ENCODE results near the gene CNTN4.

DNA sequence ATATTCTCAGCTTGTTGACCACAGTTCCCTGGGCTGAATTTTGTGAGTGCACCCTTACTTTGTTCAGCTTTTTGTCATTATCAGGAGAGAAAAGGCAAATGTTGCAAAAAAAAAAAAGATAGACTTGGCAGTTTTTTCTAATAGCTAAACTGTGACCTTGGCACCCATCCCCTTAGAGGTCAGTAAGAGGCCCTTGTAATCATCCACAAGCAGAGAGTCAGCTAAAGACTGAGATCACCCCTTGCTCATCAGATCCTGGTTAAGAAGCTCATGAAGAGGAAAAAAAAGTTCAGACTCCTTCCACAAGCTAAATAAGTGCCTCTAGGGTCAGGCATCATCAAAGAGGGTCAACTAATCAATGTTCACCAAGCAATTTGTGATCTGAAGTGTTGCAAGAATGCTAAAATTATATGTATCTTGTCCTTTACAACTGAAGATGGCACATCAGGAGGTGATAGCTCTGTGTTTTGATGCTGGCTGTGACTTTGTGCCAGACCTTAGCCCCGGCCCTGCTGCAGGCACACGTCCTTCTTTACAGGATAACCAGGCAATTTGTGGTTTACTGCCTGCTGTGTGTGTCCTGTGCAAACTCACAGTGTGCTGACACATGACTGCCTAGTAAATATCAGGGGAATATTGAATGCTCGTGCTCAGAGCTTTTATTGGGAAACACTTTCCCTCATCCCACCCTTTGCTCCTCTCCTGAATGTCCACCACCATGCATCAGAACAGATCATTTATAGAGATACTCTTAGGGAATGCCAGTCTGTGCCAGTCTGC is 748.6 kb downstream of the CNTN4 start:
- TF ChIP-seq, protein P1, sequence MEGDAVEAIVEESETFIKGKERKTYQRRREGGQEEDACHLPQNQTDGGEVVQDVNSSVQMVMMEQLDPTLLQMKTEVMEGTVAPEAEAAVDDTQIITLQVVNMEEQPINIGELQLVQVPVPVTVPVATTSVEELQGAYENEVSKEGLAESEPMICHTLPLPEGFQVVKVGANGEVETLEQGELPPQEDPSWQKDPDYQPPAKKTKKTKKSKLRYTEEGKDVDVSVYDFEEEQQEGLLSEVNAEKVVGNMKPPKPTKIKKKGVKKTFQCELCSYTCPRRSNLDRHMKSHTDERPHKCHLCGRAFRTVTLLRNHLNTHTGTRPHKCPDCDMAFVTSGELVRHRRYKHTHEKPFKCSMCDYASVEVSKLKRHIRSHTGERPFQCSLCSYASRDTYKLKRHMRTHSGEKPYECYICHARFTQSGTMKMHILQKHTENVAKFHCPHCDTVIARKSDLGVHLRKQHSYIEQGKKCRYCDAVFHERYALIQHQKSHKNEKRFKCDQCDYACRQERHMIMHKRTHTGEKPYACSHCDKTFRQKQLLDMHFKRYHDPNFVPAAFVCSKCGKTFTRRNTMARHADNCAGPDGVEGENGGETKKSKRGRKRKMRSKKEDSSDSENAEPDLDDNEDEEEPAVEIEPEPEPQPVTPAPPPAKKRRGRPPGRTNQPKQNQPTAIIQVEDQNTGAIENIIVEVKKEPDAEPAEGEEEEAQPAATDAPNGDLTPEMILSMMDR (conservative IDR thresholded peaks at IDR 0.05; ENCODE audit: low read depth, low read length): no peak
- no peak for TF ChIP-seq EZH2 (IDR thresholded peaks at IDR 0.05; ENCODE audit: borderline replicate concordance, low read depth, low read length, poor library complexity, severe bottlenecking)

All from A673 (cell line).